WTC11 (cell line): ENCODE data around the gene YWHAH. TPM values are rescaled to one million over a fixed set of nuclear protein-coding genes. Genes with fewer than 3 reads are reported as not detected.
A peak's percentile ranks its signal among the peaks of the same experiment; 100 is the strongest.

ENCODE experiments used
- ATAC-seq: fragments of 200-7000 bp; cut with Tn5 transposase; 2 replicates; pipeline ENCODE4 v1.10.0; 2021; ENCODE audit warnings: mild to moderate bottlenecking, moderate library complexity
- CTCF ChIA-PET: fragments of 300-600 bp; sonication (Branson Sonifier 250); formaldehyde crosslinking; loops from one replicate; lab custom pipeline; 2021; ENCODE audit warnings: antibody characterized with exemption; lab: Charles Lee
- POLR2A ChIA-PET: fragments of 350-600 bp; sonication (Branson Sonifier 250); formaldehyde crosslinking; loops from one replicate; lab custom pipeline; 2021; ENCODE audit warnings: antibody characterized with exemption; lab: Charles Lee
- DNase-seq: peaks from one replicate; pipeline ENCODE4 v3.0.0; 2021; ENCODE audit warnings: low spot score
- H3K27ac Mint-ChIP-seq: 2 replicates; pipeline ENCODE4 v1.8.0; 2021; ENCODE audit warnings: mixed read lengths
- H3K27me3 Mint-ChIP-seq: 2 replicates; pipeline ENCODE4 v1.8.0; 2021; ENCODE audit warnings: low read depth, mild to moderate bottlenecking, moderate library complexity, mixed read lengths
- H3K36me3 Mint-ChIP-seq: 2 replicates; pipeline ENCODE4 v1.8.0; 2021; ENCODE audit warnings: mixed read lengths
- H3K4me1 Mint-ChIP-seq: 2 replicates; pipeline ENCODE4 v1.8.0; 2022; ENCODE audit warnings: mixed read lengths
- H3K4me3 Mint-ChIP-seq: 2 replicates; pipeline ENCODE4 v1.8.0; 2021; ENCODE audit warnings: mild to moderate bottlenecking, moderate library complexity, mixed read lengths
- H3K9me3 Mint-ChIP-seq: 2 replicates; pipeline ENCODE4 v1.8.0; 2021; ENCODE audit warnings: mixed read lengths
- CBFB ChIP-seq: sonication (generic); formaldehyde crosslinking; IDR thresholded peaks from 2 replicates; pipeline ENCODE4 v1.8.1; 2022; ENCODE audit warnings: mild to moderate bottlenecking, low read depth, missing genetic modification reagents
- FOXJ3 ChIP-seq: sonication (generic); formaldehyde crosslinking; IDR thresholded peaks from 2 replicates; pipeline ENCODE4 v1.9.0; 2021; ENCODE audit warnings: missing genetic modification reagents, mild to moderate bottlenecking, borderline replicate concordance
- GABPB1 ChIP-seq: sonication (generic); formaldehyde crosslinking; IDR thresholded peaks from 2 replicates; pipeline ENCODE4 v1.8.1; 2023; ENCODE audit warnings: mild to moderate bottlenecking, missing genetic modification reagents
- KAT7 ChIP-seq: sonication (generic); formaldehyde crosslinking; IDR thresholded peaks from 2 replicates; pipeline ENCODE4 v1.8.1; 2023; ENCODE audit warnings: missing genetic modification reagents, mild to moderate bottlenecking, borderline replicate concordance
- NR1H2 ChIP-seq: sonication (generic); formaldehyde crosslinking; IDR thresholded peaks from 2 replicates; pipeline ENCODE4 v1.9.0; 2021; ENCODE audit warnings: mild to moderate bottlenecking, moderate library complexity, missing genetic modification reagents
- TCF7 ChIP-seq: sonication (generic); formaldehyde crosslinking; IDR thresholded peaks from 2 replicates; pipeline ENCODE4 v1.8.0; 2022; ENCODE audit warnings: mild to moderate bottlenecking, low read depth, missing genetic modification reagents, moderate library complexity
- TEAD4 ChIP-seq: sonication (generic); formaldehyde crosslinking; IDR thresholded peaks from 2 replicates; pipeline ENCODE4 v1.8.0; 2022; ENCODE audit warnings: mild to moderate bottlenecking, missing genetic modification reagents
- ZBTB21 ChIP-seq: sonication (generic); formaldehyde crosslinking; IDR thresholded peaks from 2 replicates; pipeline ENCODE4 v1.8.1; 2023; ENCODE audit warnings: mild to moderate bottlenecking, missing genetic modification reagents, borderline replicate concordance
- ZNF138 ChIP-seq: sonication (generic); formaldehyde crosslinking; conservative IDR thresholded peaks from 2 replicates; pipeline ENCODE4 v1.8.1; 2022; ENCODE audit warnings: mild to moderate bottlenecking, moderate library complexity, missing genetic modification reagents
- ZNF263 ChIP-seq: sonication (generic); formaldehyde crosslinking; IDR thresholded peaks from 2 replicates; pipeline ENCODE4 v1.8.1; 2022; ENCODE audit warnings: low read depth, mild to moderate bottlenecking, moderate library complexity, missing genetic modification reagents
- ZNF317 ChIP-seq: sonication (generic); formaldehyde crosslinking; IDR thresholded peaks from 2 replicates; pipeline ENCODE4 v1.8.1; 2023; ENCODE audit warnings: low read depth, mild to moderate bottlenecking, moderate library complexity, missing genetic modification reagents, borderline replicate concordance
- ZNF396 ChIP-seq: fragments of 250-450 bp; sonication (Bioruptor Pico); IDR thresholded peaks from 2 replicates; pipeline ENCODE4 v1.8.0; 2021; ENCODE audit warnings: mild to moderate bottlenecking, moderate library complexity, borderline replicate concordance
- ZNF416 ChIP-seq: fragments of 250-450 bp; sonication (Bioruptor Pico); IDR thresholded peaks from 2 replicates; pipeline ENCODE4 v1.9.0; 2021; ENCODE audit warnings: mild to moderate bottlenecking, inconsistent platforms
- total RNA-seq: library from RNA; stranded (reverse); gene quantifications from 3 replicates; pipeline ENCODE4 v1.2.3, GENCODE V29; 2021
- TF ChIP-seq, protein P1 (sequence below): sonication (generic); formaldehyde crosslinking; IDR thresholded peaks from 2 replicates; pipeline ENCODE4 v1.8.1; 2022; ENCODE audit warnings: low read depth, mild to moderate bottlenecking, moderate library complexity, missing genetic modification reagents, borderline replicate concordance
- TF ChIP-seq, protein P2 (sequence below): sonication (generic); formaldehyde crosslinking; IDR thresholded peaks from 2 replicates; pipeline ENCODE4 v1.8.0; 2022; ENCODE audit warnings: missing genetic modification reagents
- TF ChIP-seq, protein P3 (sequence below): fragments of 250-450 bp; sonication (Bioruptor Pico); IDR thresholded peaks from 2 replicates; pipeline ENCODE4 v1.8.0; 2021; ENCODE audit warnings: mild to moderate bottlenecking
- TF ChIP-seq, protein P4 (sequence below): fragments of 250-450 bp; sonication (Bioruptor Pico); IDR thresholded peaks from 2 replicates; pipeline ENCODE4 v1.9.0; 2021; ENCODE audit warnings: mild to moderate bottlenecking
- TF ChIP-seq, protein P5 (sequence below): sonication (generic); formaldehyde crosslinking; IDR thresholded peaks from 2 replicates; pipeline ENCODE4 v1.8.1; 2023; ENCODE audit warnings: mild to moderate bottlenecking, missing genetic modification reagents, moderate library complexity

YWHAH gene
- total RNA-seq, 1 experiment from 2014 or later = 203 TPM

DNA sequence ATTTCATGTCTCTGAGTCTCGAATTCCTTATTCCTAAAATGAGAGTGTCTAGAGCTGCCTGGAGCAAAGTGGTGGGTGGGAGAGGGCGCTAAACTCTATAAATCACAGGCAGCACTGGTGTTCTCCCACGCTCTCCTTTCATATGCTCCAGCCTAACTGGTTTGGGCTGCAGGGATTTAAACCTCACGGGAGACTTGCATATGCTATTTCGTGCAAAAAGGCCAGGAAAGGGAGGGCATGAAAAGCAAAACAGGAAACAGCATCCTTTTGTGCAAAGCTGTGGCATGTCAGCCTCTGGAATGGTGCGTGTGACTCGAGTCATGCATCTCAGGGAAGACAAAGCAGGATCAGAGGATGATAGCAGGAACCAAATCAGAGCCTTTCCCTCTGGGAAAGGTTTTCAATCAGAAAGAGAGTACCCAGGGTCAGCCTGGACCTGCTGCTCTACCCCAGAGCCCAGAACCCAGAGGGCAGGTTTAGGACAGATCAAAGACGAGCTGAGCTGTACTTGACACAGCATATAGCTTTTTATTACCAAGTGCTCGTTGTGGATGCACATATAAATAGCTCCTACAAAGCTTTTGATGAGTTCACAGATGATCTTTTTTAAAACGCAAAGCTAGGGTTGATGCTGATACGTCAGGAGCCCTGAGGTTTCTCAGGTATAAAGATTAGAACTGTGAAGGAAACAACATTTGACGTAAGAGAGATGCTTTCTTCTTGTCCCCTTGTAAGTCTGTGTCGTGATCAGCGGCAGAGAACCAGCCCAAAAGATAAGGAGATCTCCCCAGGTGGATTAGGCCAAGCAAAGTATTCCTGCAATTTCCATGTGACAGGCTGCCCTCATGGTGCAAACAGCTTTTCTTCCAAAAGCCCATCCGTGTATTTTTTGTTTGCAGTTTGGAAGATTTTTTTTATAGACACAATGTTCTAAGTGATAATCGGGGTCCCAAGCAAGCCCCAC lies 46.2 kb upstream of the YWHAH start:
- CTCF ChIA-PET = interaction anchor here (2.2 kb wide), 1 partner anchor 72 kb away, joined by 13 read pairs; no protein-coding TSS in a partner anchor
- Mint-ChIP-seq H3K4me1 (peaks cover 15% of the 10 kb centered on the region), H3K36me3 (peaks cover 3% of the 10 kb centered on the region), H3K4me3 (no peak overlapping the region), H3K9me3 (no peaks in the 10 kb centered on the region), H3K27me3 (no peaks in the 10 kb centered on the region), H3K27ac (peak overlapping the region; percentile 41)
- POLR2A ChIA-PET = interaction anchor here (0.6 kb wide), 1 partner anchor 16 kb away, joined by 4 read pairs; no protein-coding TSS in a partner anchor
- ATAC-seq (no peak), DNase-seq (no peak)
- TF ChIP-seq ZBTB21 (CRISPR knock-in tag) = no peak

DNA sequence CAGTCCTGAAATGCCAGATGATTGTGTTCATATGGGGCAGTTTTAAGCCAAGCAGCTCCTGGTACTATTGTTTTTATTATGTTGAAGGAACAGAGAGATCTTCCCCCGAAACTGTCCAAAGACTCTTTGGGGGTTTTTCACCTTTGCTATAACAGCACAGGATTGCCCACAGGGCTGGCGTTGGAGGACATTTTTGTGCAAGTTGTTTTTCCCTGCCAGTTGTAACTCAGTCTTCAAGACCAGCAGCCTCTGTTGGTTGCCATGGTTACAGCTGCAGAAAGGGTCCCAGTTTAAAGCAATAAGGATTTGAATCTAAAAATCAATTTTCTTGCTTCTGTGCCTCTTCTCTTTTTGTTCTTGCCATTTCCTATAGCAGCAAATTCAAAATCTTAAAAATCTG lies 45.4 kb upstream of the YWHAH start:
- Mint-ChIP-seq H3K36me3 (no peaks in the 10 kb centered on the region; the same call in 1 of the 2 replicates), H3K4me3 (no peak overlapping the region), H3K27me3 (no peaks in the 10 kb centered on the region), H3K9me3 (no peaks in the 10 kb centered on the region), H3K4me1 (peaks cover 15% of the 10 kb centered on the region), H3K27ac (peak overlapping the region; percentile 15; the same call in 1 of the 2 replicates)
- ATAC-seq (no peak), DNase-seq (no peak)
- POLR2A ChIA-PET = interaction anchor here (0.6 kb wide), 1 partner anchor 17 kb away, joined by 4 read pairs; no protein-coding TSS in a partner anchor
- TF ChIP-seq, protein P1, sequence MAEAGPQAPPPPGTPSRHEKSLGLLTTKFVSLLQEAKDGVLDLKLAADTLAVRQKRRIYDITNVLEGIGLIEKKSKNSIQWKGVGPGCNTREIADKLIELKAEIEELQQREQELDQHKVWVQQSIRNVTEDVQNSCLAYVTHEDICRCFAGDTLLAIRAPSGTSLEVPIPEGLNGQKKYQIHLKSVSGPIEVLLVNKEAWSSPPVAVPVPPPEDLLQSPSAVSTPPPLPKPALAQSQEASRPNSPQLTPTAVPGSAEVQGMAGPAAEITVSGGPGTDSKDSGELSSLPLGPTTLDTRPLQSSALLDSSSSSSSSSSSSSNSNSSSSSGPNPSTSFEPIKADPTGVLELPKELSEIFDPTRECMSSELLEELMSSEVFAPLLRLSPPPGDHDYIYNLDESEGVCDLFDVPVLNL (CRISPR knock-in tag) = no peak
- TF ChIP-seq ZNF317 (CRISPR knock-in tag) = no peak
- no peak for TF ChIP-seq NR1H2
- TF ChIP-seq, protein P2, sequence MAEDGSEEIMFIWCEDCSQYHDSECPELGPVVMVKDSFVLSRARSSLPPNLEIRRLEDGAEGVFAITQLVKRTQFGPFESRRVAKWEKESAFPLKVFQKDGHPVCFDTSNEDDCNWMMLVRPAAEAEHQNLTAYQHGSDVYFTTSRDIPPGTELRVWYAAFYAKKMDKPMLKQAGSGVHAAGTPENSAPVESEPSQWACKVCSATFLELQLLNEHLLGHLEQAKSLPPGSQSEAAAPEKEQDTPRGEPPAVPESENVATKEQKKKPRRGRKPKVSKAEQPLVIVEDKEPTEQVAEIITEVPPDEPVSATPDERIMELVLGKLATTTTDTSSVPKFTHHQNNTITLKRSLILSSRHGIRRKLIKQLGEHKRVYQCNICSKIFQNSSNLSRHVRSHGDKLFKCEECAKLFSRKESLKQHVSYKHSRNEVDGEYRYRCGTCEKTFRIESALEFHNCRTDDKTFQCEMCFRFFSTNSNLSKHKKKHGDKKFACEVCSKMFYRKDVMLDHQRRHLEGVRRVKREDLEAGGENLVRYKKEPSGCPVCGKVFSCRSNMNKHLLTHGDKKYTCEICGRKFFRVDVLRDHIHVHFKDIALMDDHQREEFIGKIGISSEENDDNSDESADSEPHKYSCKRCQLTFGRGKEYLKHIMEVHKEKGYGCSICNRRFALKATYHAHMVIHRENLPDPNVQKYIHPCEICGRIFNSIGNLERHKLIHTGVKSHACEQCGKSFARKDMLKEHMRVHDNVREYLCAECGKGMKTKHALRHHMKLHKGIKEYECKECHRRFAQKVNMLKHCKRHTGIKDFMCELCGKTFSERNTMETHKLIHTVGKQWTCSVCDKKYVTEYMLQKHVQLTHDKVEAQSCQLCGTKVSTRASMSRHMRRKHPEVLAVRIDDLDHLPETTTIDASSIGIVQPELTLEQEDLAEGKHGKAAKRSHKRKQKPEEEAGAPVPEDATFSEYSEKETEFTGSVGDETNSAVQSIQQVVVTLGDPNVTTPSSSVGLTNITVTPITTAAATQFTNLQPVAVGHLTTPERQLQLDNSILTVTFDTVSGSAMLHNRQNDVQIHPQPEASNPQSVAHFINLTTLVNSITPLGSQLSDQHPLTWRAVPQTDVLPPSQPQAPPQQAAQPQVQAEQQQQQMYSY (CRISPR knock-in tag) = no peak
- TF ChIP-seq KAT7 (CRISPR knock-in tag) = no peak
- no peak for TF ChIP-seq TEAD4 (CRISPR knock-in tag)
- TF ChIP-seq ZNF138 (CRISPR knock-in tag) = no peak
- no peak for TF ChIP-seq ZNF416
- TF ChIP-seq, protein P3, sequence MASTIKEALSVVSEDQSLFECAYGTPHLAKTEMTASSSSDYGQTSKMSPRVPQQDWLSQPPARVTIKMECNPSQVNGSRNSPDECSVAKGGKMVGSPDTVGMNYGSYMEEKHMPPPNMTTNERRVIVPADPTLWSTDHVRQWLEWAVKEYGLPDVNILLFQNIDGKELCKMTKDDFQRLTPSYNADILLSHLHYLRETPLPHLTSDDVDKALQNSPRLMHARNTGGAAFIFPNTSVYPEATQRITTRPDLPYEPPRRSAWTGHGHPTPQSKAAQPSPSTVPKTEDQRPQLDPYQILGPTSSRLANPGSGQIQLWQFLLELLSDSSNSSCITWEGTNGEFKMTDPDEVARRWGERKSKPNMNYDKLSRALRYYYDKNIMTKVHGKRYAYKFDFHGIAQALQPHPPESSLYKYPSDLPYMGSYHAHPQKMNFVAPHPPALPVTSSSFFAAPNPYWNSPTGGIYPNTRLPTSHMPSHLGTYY (CRISPR knock-in tag) = no peak
- no peak for TF ChIP-seq FOXJ3 (CRISPR knock-in tag)
- TF ChIP-seq, protein P4, sequence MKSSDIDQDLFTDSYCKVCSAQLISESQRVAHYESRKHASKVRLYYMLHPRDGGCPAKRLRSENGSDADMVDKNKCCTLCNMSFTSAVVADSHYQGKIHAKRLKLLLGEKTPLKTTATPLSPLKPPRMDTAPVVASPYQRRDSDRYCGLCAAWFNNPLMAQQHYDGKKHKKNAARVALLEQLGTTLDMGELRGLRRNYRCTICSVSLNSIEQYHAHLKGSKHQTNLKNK (CRISPR knock-in tag) = no peak
- no peak for TF ChIP-seq ZNF396 (CRISPR knock-in tag)
- no peak for TF ChIP-seq ZBTB21 (CRISPR knock-in tag)
- TF ChIP-seq CBFB (CRISPR knock-in tag) = no peak
- TF ChIP-seq, protein P5, sequence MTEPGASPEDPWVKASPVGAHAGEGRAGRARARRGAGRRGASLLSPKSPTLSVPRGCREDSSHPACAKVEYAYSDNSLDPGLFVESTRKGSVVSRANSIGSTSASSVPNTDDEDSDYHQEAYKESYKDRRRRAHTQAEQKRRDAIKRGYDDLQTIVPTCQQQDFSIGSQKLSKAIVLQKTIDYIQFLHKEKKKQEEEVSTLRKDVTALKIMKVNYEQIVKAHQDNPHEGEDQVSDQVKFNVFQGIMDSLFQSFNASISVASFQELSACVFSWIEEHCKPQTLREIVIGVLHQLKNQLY (CRISPR knock-in tag) = no peak
- no peak for TF ChIP-seq ZNF263
- no peak for TF ChIP-seq TCF7 (CRISPR knock-in tag)
- no peak for TF ChIP-seq GABPB1 (CRISPR knock-in tag)
- TF ChIP-seq, all 79 proteins: peak for 0
- CTCF ChIA-PET = interaction anchor here (0.6 to 2.2 kb wide), 2 partner anchors 71 to 72 kb away, joined by 3 to 13 read pairs; no protein-coding TSS in a partner anchor
